GM12891 (cell line): ENCODE results near the gene CTNNA2.

ENCODE experiments used
- PAX5 ChIP-seq: IDR thresholded peaks from 2 replicates; pipeline ENCODE4 v1.6.1; 2011; ENCODE audit warnings: low read length, moderate library complexity, mild to moderate bottlenecking; ENCODE audit not compliant: insufficient read depth, severe bottlenecking
- POLR2A ChIP-seq: IDR thresholded peaks from 2 replicates; pipeline ENCODE4 v1.6.1; 2011; ENCODE audit warnings: low read depth, low read length, control low read depth
- POLR2AphosphoS5 ChIP-seq: IDR thresholded peaks from 2 replicates; pipeline ENCODE4 v1.6.1; 2011; ENCODE audit warnings: low read depth, low read length, control low read depth
- TAF1 ChIP-seq: IDR thresholded peaks from 2 replicates; pipeline ENCODE4 v1.6.1; 2011; ENCODE audit warnings: low read depth, low read length, control low read depth

DNA sequence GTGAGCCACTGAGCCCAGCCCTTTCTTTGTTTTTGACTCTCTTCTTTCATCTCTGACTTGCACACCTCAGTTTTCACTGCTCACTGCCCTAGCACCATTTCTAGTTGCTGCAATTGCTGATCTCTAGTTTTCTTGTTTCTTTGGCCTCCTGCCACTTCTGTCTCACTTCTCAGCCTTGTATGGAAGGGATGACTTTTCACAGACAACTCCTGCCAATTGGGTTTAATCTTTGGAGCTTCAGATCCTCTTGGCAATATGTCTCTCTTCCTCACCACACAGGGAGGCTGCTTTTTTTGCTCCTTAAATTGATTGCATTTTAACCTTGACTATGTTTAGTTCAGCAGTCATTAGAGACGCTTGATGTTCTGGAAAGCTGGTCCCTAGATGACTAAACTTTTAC is 323.1 kb downstream of the CTNNA2 start:
- TF ChIP-seq PAX5 (no peak), POLR2A (no peak), POLR2AphosphoS5 (no peak), TAF1 (no peak)
